ENCODE results near the gene RBM6.

GRCh38 chr3:50122661-50123391 lies 182.9 kb downstream of the RBM6 start:
- TF ChIP-seq CTCF (IDR thresholded peaks at IDR 0.05; ENCODE audit: low read length) (no peak), EZH2 (optimal IDR thresholded peaks at IDR 0.05; ENCODE audit: low read depth, low read length) (no peak), EZH2phosphoT487 (IDR thresholded peaks at IDR 0.05; ENCODE audit: low read length) (no peak)
